OCI-LY3 (cell line): ENCODE results near the gene GHR.

ENCODE experiments used
- H2AFZ ChIP-seq: fragments of 200-600, 300-600 bp; shearing (Covaris generic); 2 replicates; pipeline ENCODE4 v1.6.0; 2014; ENCODE audit warnings: antibody characterized with exemption, low read depth, low read length
- H3K27ac ChIP-seq: fragments of 200-600, 300-600 bp; sonication (generic); 2 replicates; pipeline ENCODE4 v1.5.1; 2014; ENCODE audit warnings: mild to moderate bottlenecking, low read length, moderate library complexity, mixed read lengths
- H3K27me3 ChIP-seq: fragments of 200-600, 300-600 bp; sonication (generic); 2 replicates; pipeline ENCODE4 v1.6.1; 2014; ENCODE audit warnings: low read depth, low read length, mixed read lengths
- H3K36me3 ChIP-seq: fragments of 200-600, 300-600 bp; sonication (generic); replicated peaks from 2 replicates; pipeline ENCODE3; 2014; ENCODE audit warnings: low read depth, low read length, mixed read lengths
- H3K4me1 ChIP-seq: fragments of 300-600, 200-600 bp; sonication (generic); 2 replicates; pipeline ENCODE4 v1.6.1; 2014; ENCODE audit warnings: low read length, mixed read lengths
- H3K4me2 ChIP-seq: fragments of 200-600, 300-600 bp; sonication (generic); 2 replicates; pipeline ENCODE4 v1.6.1; 2014; ENCODE audit warnings: low read length, mixed read lengths
- H3K4me3 ChIP-seq: fragments of 300-600, 200-600 bp; sonication (generic); 2 replicates; pipeline ENCODE4 v1.5.1; 2014; ENCODE audit warnings: antibody characterized with exemption, mild to moderate bottlenecking, low read length, moderate library complexity
- H3K79me2 ChIP-seq: fragments of 300-600, 200-600 bp; shearing (Covaris generic); 2 replicates; pipeline ENCODE4 v1.6.1; 2014; ENCODE audit warnings: mild to moderate bottlenecking, low read length, mixed read lengths
- H3K9ac ChIP-seq: fragments of 300-600, 200-600 bp; shearing (Covaris generic); 2 replicates; pipeline ENCODE4 v1.6.0; 2014; ENCODE audit warnings: mild to moderate bottlenecking, low read length, moderate library complexity
- H3K9me3 ChIP-seq: fragments of 200-600, 300-600 bp; shearing (Covaris generic); 2 replicates; pipeline ENCODE4 v1.6.1; 2014; ENCODE audit warnings: low read length, mixed read lengths; ENCODE audit not compliant: insufficient read depth
- H4K20me1 ChIP-seq: fragments of 200-600, 300-600 bp; sonication (generic); 2 replicates; pipeline ENCODE4 v1.6.1; 2016; ENCODE audit warnings: low read length, mixed read lengths; ENCODE audit not compliant: insufficient read depth
- EZH2phosphoT487 ChIP-seq: fragments of 200-600 bp; shearing (Covaris generic); IDR thresholded peaks from 2 replicates; pipeline ENCODE4 v1.6.1; 2018; ENCODE audit warnings: antibody characterized with exemption, mixed run types, low read depth
- TF ChIP-seq, protein P1 (sequence below): fragments of 200-600, 300-600 bp; sonication (generic); IDR thresholded peaks from 2 replicates; pipeline ENCODE4 v1.5.1; 2014; ENCODE audit warnings: antibody characterized with exemption, low read length, low read depth

Gene GHR

GRCh38 chr5:42397267-42397666 is 26.0 kb upstream of the GHR start:
- Histone ChIP-seq H3K4me1 (no peaks in the 10 kb centered on the region), H3K27ac (no peak overlapping the region), H4K20me1 (no peaks in the 10 kb centered on the region), H3K4me3 (no peak overlapping the region), H3K9ac (no peak overlapping the region), H3K27me3 (no peaks in the 10 kb centered on the region), H3K79me2 (no peaks in the 10 kb centered on the region), H2AFZ (no peak overlapping the region), H3K4me2 (no peak overlapping the region), H3K9me3 (no peaks in the 10 kb centered on the region), H3K36me3 (no peaks in the 10 kb centered on the region)
- TF ChIP-seq EZH2phosphoT487, result no peak
- TF ChIP-seq, protein P1, sequence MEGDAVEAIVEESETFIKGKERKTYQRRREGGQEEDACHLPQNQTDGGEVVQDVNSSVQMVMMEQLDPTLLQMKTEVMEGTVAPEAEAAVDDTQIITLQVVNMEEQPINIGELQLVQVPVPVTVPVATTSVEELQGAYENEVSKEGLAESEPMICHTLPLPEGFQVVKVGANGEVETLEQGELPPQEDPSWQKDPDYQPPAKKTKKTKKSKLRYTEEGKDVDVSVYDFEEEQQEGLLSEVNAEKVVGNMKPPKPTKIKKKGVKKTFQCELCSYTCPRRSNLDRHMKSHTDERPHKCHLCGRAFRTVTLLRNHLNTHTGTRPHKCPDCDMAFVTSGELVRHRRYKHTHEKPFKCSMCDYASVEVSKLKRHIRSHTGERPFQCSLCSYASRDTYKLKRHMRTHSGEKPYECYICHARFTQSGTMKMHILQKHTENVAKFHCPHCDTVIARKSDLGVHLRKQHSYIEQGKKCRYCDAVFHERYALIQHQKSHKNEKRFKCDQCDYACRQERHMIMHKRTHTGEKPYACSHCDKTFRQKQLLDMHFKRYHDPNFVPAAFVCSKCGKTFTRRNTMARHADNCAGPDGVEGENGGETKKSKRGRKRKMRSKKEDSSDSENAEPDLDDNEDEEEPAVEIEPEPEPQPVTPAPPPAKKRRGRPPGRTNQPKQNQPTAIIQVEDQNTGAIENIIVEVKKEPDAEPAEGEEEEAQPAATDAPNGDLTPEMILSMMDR, result no peak

- no peak for TF ChIP-seq EZH2phosphoT487
- TF ChIP-seq, protein P1, result no peak
- Histone ChIP-seq H4K20me1 (no peaks in the 10 kb centered on the region), H3K4me1 (no peaks in the 10 kb centered on the region), H3K27ac (no peak overlapping the region), H3K9me3 (no peaks in the 10 kb centered on the region), H3K4me2 (no peak overlapping the region), H2AFZ (no peak overlapping the region), H3K27me3 (no peaks in the 10 kb centered on the region), H3K79me2 (no peaks in the 10 kb centered on the region), H3K4me3 (no peak overlapping the region), H3K9ac (no peak overlapping the region), H3K36me3 (no peaks in the 10 kb centered on the region)
Measured at GRCh38 chr5:42399702-42400101, 23.5 kb upstream of the GHR start.

DNA sequence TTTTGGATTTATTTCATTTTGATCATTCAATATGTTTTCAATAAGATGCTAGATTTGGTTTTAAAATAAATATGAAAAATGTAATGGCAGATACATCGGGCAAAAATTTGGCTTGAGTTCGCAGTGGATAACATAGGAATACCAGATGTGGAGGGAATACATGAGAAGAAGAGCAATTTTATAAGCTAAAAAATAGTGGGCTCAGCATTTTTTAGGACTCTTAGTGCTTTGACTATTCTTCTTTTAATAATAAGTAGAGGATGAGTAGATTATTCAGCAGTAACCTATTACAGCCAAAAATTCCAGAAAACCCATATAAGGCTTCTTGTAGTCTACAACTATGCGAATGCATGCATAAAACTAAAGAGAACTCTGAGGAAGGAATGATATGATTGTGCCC is 22.8 kb upstream of the GHR start:
- H3K4me3 ChIP-seq, result no peak overlapping the region
- no peak for TF ChIP-seq EZH2phosphoT487
- TF ChIP-seq, protein P1, result no peak

DNA sequence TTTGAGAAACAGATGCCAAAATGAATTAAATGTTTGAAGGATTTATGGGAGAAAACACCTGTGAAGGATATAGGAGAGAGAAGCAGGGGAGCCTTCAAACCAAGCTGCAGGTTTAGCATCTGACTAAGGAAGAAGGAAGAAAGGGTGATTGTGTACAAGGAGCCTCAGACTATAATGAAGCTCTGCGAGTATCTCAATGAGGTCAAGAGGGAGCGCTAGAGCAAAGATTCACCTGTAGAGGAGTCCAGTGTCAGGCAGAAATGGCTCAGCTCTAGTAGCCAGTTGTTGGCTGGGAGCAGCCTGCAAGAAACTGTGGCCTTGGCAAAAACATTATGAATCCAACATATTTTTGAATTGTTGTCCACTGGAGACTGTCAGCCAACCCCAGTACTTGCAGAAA is 20.0 kb upstream of the GHR start:
- H3K27ac ChIP-seq, result no peak overlapping the region

More for the DNA sequence above, 22.8 kb upstream of the GHR start:
- Histone ChIP-seq H3K9me3 (no peaks in the 10 kb centered on the region), H4K20me1 (no peaks in the 10 kb centered on the region), H3K27me3 (no peaks in the 10 kb centered on the region), H2AFZ (no peak overlapping the region), H3K27ac (no peak overlapping the region), H3K9ac (no peak overlapping the region), H3K79me2 (no peaks in the 10 kb centered on the region), H3K4me1 (no peaks in the 10 kb centered on the region), H3K4me2 (no peak overlapping the region), H3K36me3 (no peaks in the 10 kb centered on the region)

More for the DNA sequence above, 20.0 kb upstream of the GHR start:
- Histone ChIP-seq H2AFZ (no peak overlapping the region), H4K20me1 (no peaks in the 10 kb centered on the region), H3K9ac (no peak overlapping the region), H3K9me3 (no peaks in the 10 kb centered on the region), H3K79me2 (no peaks in the 10 kb centered on the region), H3K27me3 (no peaks in the 10 kb centered on the region), H3K4me1 (no peaks in the 10 kb centered on the region), H3K4me2 (no peak overlapping the region), H3K36me3 (no peaks in the 10 kb centered on the region), H3K4me3 (no peak overlapping the region)
- TF ChIP-seq, protein P1, result no peak
